ENCODE data around the gene MSI2.

MSI2 gene

DNA sequence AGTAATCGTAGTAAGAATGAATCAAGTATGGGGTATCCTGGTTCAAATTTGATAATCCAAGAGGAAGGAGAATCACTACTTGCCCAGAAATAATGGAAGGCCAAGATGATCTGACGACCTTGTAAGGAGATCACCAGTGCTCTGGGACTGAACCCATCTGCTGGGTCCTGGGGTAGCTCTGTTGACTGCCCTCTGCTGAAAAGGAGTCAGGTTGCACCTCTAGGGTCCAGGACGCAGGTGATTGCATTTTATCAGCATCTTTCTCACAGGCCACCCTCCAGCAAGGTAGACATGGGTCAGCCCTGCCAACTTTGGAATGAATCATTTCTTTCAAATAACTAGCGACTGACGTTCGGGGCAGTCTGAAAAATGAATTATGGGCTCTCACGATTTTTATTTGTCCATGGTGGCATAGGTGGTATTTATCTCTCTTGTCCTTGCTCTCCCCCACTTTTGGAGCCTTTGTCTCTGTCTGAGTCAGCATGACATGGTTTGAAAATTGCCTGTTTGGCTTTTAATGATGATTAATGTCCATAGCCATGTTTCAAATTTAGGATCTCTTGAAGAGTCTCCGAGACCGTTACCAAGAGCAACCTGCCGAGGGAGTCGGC is 163.7 kb downstream of the MSI2 start:
- Histone ChIP-seq H3K27ac (ENCODE audit: low read depth, low read length) (no peak overlapping the region), H3K4me1 (ENCODE audit: control insufficient read depth, insufficient read depth, low read length) (no peaks in the 10 kb centered on the region), H3K27me3 (ENCODE audit: control insufficient read depth, insufficient read depth, low read length) (no peaks in the 10 kb centered on the region), H3K9ac (ENCODE audit: low read length) (no peak overlapping the region), H3K36me3 (ENCODE audit: control insufficient read depth, insufficient read depth, low read length) (no peaks in the 10 kb centered on the region), H3K4me3 (ENCODE audit: low read length) (no peak overlapping the region)

DNA sequence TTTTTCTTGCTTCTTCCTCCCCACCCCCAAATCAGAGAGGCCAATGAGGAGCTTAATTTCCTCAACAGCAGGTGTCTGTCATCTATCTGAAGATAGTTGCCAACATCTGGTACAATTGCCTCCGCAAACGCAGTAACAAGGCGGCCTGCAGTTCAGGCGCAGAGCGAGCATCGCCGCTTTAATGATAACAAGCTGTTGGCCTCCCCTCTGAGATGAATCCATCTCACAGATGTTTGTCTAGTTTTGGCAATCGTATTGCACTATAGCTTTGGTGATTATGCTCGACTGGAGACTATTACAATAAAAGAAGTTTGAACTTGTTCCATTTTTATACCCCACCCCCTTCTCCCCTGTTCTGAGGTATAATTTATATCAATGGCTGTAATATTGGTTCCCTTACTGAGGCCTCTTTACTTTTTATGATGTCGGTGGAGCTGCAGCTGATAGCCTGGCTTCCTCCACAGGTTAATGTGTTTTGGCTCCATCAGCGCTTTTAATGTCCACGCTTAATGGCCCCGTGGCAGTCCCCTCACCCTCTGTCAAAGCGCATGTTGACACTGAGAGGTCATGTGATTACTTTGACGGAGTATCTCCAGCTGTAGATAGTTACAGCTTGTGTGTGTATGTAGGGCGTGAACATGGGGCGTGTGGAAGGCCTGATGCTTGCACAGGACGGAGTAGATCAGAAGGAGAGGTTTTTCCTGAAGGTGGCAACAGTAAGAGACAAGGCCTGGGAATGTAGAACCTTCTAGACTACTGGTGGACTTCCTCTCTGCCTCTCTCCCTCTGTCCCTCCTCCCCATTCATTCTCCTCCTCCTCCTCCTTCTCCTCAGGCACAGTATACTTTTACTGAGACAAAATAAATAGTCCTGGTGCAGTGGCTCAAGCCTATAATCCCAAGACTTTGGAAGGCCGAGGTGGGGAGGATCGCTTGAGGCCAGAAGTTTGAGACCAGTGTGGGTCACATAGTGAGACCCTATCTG is 164.7 kb downstream of the MSI2 start:
- no peak overlapping the region for H3K4me3 ChIP-seq (ENCODE audit: low read length)
- H3K4me1 ChIP-seq (ENCODE audit: control insufficient read depth, insufficient read depth, low read length), result no peaks in the 10 kb centered on the region
- no peak overlapping the region for H3K9ac ChIP-seq (ENCODE audit: low read length)
- no peaks in the 10 kb centered on the region for H3K36me3 ChIP-seq (ENCODE audit: control insufficient read depth, insufficient read depth, low read length)
- H3K27me3 ChIP-seq (ENCODE audit: control insufficient read depth, insufficient read depth, low read length), result no peaks in the 10 kb centered on the region
- H3K27ac ChIP-seq (ENCODE audit: low read depth, low read length), result no peak overlapping the region

DNA sequence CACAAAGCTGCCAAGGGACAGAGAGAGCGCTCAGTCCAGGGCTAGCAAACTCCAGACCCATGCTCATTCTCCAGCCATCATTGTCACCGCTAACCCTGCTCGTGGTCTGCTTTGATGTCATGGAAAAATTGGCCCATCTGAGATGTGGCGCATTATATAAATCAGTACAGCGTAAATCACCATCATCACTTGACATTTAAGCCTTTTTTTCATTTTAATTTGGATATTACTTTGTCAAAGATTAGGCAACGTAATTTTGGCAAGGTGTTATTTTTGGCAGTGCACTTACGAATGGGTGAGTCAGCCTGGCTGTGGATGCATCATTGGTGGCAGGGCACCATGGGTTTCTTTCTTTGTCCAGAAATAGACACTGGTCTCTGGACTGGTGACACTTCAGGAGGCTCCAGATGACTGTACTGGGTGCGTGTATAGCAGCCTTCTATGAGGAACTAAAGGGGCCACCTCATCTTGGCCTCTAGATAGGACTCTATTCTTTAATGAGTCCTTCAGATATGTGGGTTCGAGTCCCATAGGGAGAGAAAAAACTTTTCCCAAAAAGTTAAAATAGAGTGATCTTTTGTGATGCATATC is 166.3 kb downstream of the MSI2 start:
- no peak overlapping the region for H3K9ac ChIP-seq (ENCODE audit: low read length)
- no peaks in the 10 kb centered on the region for H3K36me3 ChIP-seq (ENCODE audit: control insufficient read depth, insufficient read depth, low read length)
- no peak overlapping the region for H3K4me3 ChIP-seq (ENCODE audit: low read length)
- H3K27me3 ChIP-seq (ENCODE audit: control insufficient read depth, insufficient read depth, low read length), result no peaks in the 10 kb centered on the region
- no peak overlapping the region for H3K27ac ChIP-seq (ENCODE audit: low read depth, low read length)
- no peaks in the 10 kb centered on the region for H3K4me1 ChIP-seq (ENCODE audit: control insufficient read depth, insufficient read depth, low read length)

DNA sequence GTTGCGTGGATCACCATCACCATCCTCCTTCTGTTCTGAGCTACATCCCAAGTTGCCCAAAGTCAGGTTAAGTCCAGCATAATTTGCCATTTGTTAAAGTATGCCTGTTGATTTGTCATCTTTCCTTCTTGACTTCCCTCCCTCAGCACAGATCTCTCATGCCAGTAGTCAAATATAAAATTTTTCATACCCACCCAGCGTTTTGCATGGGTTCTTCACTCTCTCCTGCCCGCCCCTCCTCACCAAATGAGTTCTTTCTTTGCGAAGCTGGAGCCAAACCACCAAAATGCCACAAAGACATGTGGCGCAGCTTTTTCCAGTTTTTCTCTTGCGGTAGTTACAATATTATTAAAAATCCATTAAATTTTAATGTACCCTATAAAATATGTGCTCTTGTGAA is 167.2 kb downstream of the MSI2 start:
- no peak overlapping the region for H3K27ac ChIP-seq (ENCODE audit: low read depth, low read length)
- no peaks in the 10 kb centered on the region for H3K4me1 ChIP-seq (ENCODE audit: control insufficient read depth, insufficient read depth, low read length)
- no peaks in the 10 kb centered on the region for H3K36me3 ChIP-seq (ENCODE audit: control insufficient read depth, insufficient read depth, low read length)
- no peak overlapping the region for H3K4me3 ChIP-seq (ENCODE audit: low read length)
- H3K9ac ChIP-seq (ENCODE audit: low read length), result no peak overlapping the region
- no peaks in the 10 kb centered on the region for H3K27me3 ChIP-seq (ENCODE audit: control insufficient read depth, insufficient read depth, low read length)

DNA sequence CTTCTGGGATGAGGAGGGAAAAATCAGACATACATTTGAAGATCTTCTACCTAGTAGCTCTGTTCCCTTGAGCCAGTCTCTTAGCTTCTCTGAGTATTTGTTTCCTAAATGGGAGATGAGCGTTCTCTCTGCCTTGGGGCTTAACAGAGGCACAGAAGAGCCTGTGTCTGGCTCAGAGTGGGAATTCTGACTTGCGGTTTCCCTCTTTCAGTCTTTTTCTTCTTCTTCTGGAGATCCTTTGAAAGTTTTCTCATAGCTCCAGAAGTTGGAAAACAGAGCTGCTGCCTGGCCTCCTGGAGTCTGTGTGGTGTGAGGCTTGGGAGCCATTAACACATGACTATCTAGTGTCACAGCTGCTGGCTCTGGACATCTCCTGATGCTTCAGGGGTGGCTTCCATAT is 167.9 kb downstream of the MSI2 start:
- Histone ChIP-seq H3K36me3 (ENCODE audit: control insufficient read depth, insufficient read depth, low read length) (no peaks in the 10 kb centered on the region), H3K27ac (ENCODE audit: low read depth, low read length) (no peak overlapping the region), H3K4me3 (ENCODE audit: low read length) (no peak overlapping the region), H3K4me1 (ENCODE audit: control insufficient read depth, insufficient read depth, low read length) (no peaks in the 10 kb centered on the region), H3K27me3 (ENCODE audit: control insufficient read depth, insufficient read depth, low read length) (no peaks in the 10 kb centered on the region), H3K9ac (ENCODE audit: low read length) (no peak overlapping the region)

DNA sequence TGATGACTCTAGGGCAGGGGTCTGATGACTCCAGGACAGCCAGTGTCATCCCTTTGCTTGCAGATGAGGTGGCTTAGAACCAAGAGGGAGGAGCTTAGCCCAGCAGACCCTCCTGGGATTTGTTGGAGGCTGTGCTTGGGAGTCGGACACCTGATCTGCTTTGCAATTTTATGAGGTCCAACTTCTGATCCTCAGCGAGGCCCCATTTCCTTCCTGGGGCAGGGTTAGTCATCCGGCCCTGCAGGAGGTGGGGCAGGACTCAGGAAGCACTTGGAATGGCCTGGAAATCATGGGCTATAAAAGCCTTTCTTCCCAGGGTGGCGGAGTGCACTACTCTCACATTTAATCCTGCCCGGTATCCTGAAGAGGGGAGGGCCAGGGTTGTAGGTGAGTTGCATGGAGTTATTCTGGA is 168.5 kb downstream of the MSI2 start:
- H3K9ac ChIP-seq (ENCODE audit: low read length), result no peak overlapping the region
- H3K4me3 ChIP-seq (ENCODE audit: low read length), result no peak overlapping the region
- H3K36me3 ChIP-seq (ENCODE audit: control insufficient read depth, insufficient read depth, low read length), result no peaks in the 10 kb centered on the region
- H3K27ac ChIP-seq (ENCODE audit: low read depth, low read length), result no peak overlapping the region
- H3K27me3 ChIP-seq (ENCODE audit: control insufficient read depth, insufficient read depth, low read length), result no peaks in the 10 kb centered on the region
- H3K4me1 ChIP-seq (ENCODE audit: control insufficient read depth, insufficient read depth, low read length), result no peaks in the 10 kb centered on the region

DNA sequence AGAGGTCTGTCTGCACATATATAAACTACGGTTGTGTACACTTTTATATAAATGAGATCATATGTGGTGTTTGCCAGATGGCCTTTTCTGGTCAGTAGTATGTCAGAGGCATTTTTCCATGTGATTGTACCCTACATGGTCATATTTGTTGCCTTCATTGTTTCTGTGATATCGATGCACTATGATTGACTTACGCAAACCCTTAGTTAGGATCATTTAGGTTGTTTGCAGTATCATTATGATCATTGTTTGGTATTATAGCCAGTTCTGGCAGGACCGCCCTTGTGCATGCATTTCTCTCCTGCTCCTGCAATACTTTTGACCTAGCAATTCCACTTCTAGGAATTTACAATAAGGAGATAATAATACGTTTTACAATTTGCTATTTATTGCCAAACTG is 169.1 kb downstream of the MSI2 start:
- H3K36me3 ChIP-seq (ENCODE audit: control insufficient read depth, insufficient read depth, low read length), result no peaks in the 10 kb centered on the region
- H3K27me3 ChIP-seq (ENCODE audit: control insufficient read depth, insufficient read depth, low read length), result no peaks in the 10 kb centered on the region
- H3K27ac ChIP-seq (ENCODE audit: low read depth, low read length), result no peak overlapping the region
- H3K4me3 ChIP-seq (ENCODE audit: low read length), result no peak overlapping the region
- no peaks in the 10 kb centered on the region for H3K4me1 ChIP-seq (ENCODE audit: control insufficient read depth, insufficient read depth, low read length)
- H3K9ac ChIP-seq (ENCODE audit: low read length), result no peak overlapping the region

DNA sequence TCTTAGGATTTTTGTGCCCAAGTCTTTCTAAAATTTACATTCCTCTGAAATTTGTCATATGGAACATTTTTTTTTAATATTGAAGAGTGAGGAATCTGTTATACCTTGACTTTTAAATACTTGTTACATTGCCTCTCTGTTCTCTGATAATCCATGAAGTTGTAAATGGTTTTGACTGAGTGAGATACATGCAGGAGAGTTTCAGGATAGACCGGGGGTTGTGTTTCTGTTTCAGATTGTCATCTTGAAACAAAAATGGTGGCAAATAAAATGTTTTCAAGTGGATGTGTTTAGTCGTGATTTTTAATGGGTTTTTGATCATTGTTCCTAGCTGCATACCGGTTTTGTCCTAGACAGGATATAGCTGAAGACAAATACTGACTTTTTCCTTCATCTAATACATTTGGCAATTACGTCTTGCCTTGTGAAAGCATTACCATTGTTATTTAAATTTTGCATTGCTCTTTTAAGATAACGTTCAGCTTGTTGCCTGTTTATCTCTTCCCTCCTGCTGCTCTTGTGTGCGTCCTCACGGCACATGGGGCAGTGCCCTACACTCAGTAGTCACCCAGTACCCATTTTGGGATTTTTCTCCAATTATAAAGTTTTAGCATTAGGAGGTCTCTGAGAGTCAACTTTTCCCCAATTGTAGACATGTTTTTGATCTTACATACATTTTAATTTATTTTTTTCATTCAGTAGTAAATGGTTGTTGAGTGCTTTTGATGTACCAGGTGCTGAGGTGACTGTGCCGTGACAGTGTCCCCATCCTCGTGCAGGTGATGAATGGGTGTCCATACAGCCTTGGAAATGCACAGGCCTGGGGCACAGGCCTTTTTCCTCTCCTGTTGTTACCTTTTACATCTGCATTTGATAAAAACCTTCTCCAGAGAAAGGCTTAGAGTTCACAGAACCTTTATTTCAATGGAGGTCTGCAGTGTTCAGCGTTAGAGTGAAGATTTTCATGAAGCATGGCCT is 169.9 kb downstream of the MSI2 start:
- Histone ChIP-seq H3K27me3 (ENCODE audit: control insufficient read depth, insufficient read depth, low read length) (no peaks in the 10 kb centered on the region), H3K4me3 (ENCODE audit: low read length) (no peak overlapping the region), H3K4me1 (ENCODE audit: control insufficient read depth, insufficient read depth, low read length) (no peaks in the 10 kb centered on the region), H3K36me3 (ENCODE audit: control insufficient read depth, insufficient read depth, low read length) (no peaks in the 10 kb centered on the region), H3K27ac (ENCODE audit: low read depth, low read length) (no peak overlapping the region), H3K9ac (ENCODE audit: low read length) (no peak overlapping the region)

DNA sequence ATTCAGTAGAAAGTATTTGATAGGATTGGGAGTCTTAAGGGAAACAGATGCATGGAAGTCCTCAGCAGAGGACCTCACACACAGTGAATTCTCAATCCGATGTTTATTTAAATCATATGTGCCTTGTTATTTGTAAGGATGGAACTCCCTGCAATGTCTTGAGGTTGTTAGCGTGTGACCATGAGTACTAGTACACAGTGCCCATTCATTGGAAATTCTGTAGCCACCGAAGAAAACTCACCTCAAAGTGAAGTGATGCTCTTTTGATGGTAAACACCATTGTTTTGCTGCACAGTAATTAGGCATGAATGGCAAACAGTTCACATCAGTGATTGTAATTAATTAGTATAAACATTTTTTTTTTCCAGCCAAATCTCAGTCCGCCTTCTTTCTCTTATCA is 173.6 kb downstream of the MSI2 start:
- H3K4me3 ChIP-seq (ENCODE audit: low read length), result no peak overlapping the region
- no peaks in the 10 kb centered on the region for H3K36me3 ChIP-seq (ENCODE audit: control insufficient read depth, insufficient read depth, low read length)
- H3K27ac ChIP-seq (ENCODE audit: low read depth, low read length), result no peak overlapping the region

DNA sequence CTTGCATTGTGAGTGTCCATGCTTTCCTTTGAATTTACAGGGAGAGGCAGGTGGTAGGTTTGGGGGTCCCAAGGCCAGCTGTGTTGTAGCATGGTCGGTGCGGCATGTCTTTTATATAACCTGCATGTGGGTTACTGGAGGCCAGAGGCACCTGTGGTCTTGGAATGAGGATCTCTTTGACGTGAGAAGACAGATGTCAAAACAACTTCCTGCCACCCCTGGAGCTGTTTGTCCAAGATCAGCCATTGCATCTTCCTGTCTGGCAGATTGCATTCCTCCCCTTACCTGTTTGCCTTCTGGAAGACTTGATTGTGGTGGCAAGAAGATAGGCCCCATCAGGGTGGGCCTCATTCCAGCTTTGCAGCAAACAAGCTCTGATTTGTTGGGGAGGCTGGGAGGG is 175.1 kb downstream of the MSI2 start:
- Histone ChIP-seq H3K27me3 (ENCODE audit: control insufficient read depth, insufficient read depth, low read length) (no peaks in the 10 kb centered on the region), H3K27ac (ENCODE audit: low read depth, low read length) (no peak overlapping the region), H3K4me3 (ENCODE audit: low read length) (no peak overlapping the region), H3K9ac (ENCODE audit: low read length) (no peak overlapping the region), H3K4me1 (ENCODE audit: control insufficient read depth, insufficient read depth, low read length) (no peaks in the 10 kb centered on the region), H3K36me3 (ENCODE audit: control insufficient read depth, insufficient read depth, low read length) (no peaks in the 10 kb centered on the region)

More for the DNA sequence above, 173.6 kb downstream of the MSI2 start:
- Histone ChIP-seq H3K27me3 (ENCODE audit: control insufficient read depth, insufficient read depth, low read length) (no peaks in the 10 kb centered on the region), H3K9ac (ENCODE audit: low read length) (no peak overlapping the region), H3K4me1 (ENCODE audit: control insufficient read depth, insufficient read depth, low read length) (no peaks in the 10 kb centered on the region)

DNA sequence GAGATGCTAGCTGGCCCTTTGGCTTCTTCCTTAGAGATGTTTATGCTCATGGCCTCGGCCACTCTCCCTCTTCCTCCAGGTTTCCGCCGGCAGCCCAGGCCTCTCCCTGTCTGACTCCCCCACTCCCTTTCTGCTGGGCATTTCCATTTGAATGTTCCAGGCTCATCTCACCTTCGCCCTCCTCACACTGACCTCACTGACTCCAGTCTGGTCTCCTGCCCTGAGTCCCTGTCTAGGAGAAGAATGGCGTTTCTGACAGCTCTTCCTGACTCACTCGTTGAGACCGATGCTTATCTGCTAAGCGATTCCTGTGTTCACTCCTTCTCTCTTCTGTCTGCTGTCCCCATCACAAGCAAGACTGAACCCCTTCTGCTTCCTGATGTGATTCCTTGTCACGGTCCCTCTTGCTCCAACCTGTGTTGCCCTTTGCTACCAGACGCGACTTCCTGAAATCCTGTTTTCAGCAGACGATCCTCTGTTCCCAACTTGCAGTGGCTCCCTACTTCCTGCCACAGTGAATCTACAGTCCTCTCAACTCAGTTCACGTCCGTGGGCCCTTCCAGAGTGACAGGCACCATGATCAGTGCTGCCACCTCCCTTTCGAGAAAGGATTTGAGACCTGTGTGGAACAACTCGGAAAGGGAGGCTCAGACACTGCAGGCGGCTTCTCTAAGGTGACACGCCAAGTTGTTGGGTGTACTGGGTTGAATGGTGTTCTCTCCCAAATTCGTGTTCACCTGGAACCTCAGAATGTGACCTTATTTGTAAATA is 176.4 kb downstream of the MSI2 start:
- H3K36me3 ChIP-seq (ENCODE audit: control insufficient read depth, insufficient read depth, low read length), result no peaks in the 10 kb centered on the region
- no peak overlapping the region for H3K27ac ChIP-seq (ENCODE audit: low read depth, low read length)
- no peaks in the 10 kb centered on the region for H3K4me1 ChIP-seq (ENCODE audit: control insufficient read depth, insufficient read depth, low read length)
- H3K27me3 ChIP-seq (ENCODE audit: control insufficient read depth, insufficient read depth, low read length), result no peaks in the 10 kb centered on the region
- H3K4me3 ChIP-seq (ENCODE audit: low read length), result no peak overlapping the region
- H3K9ac ChIP-seq (ENCODE audit: low read length), result no peak overlapping the region
